Measurements from ENCODE around the gene FANCC. TPM values are rescaled to one million over a fixed set of nuclear protein-coding genes. Genes with fewer than 3 reads are reported as not detected.

Gene FANCC
- total and polyA plus RNA-seq, 2 of the 13 experiments (the other 11 are each of a cell fraction or from before 2014, with no cell fraction given), result 7.4 to 8.6 TPM

- Histone ChIP-seq H4K20me1 (ENCODE audit: insufficient read depth, low read length) (no peaks in the 10 kb centered on the region), H3K79me2 (ENCODE audit: insufficient read depth, low read length) (peaks cover 42% of the 10 kb centered on the region), H3K9ac (ENCODE audit: insufficient read depth, low read depth, low read length) (peak overlapping the region; percentile 70; the same call in 1 of the 2 replicates), H3K27me3 (ENCODE audit: control insufficient read depth in 1 of 2, insufficient read depth in 2 of 2, low read length in 2 of 2) (no peaks in the 10 kb centered on the region), H3K4me1 (ENCODE audit: insufficient read depth, low read length) (peaks cover 54% of the 10 kb centered on the region), H3K4me2 (ENCODE audit: low read depth, low read length) (peak overlapping the region; percentile 69), H2AFZ (ENCODE audit: low read length) (no peak overlapping the region), H3K36me3 (replicated peaks in 1 of 2; ENCODE audit: control insufficient read depth in 1 of 2, insufficient read depth in 2 of 2, low read length in 2 of 2) (no peaks in the 10 kb centered on the region), H3K9me3 (ENCODE audit: low read length) (no peaks in the 10 kb centered on the region), H3K4me3 (replicated peaks in 1 of 3; ENCODE audit: insufficient read depth in 1 of 3, low read depth in 2 of 3, low read length in 3 of 3) (peak overlapping the region in 2 of 3 experiments; percentile 73 to 85; a peak in 3 of 6 replicates), H3K27ac (ENCODE audit: extremely low read length, insufficient read depth, low read length) (peak overlapping the region; percentile 100)
- CTCF ChIA-PET (ENCODE audit: low intra/inter-chr PET ratio, low total read pairs), result no interaction called here
- intact Hi-C loops (cut with micrococcal nuclease; ENCODE audit: unreplicated experiment), result loop anchor here (5.0 kb wide), 2 partner anchors 33 to 197 kb away; no protein-coding TSS in a partner anchor
- ATAC-seq, result no peak
- peak; percentile 24 for DNase-seq (ENCODE audit: low spot score)
- 53% methylated on average over 11 of the region's 12 CpGs for whole genome bisulfite sequencing (ENCODE audit: low lambda C conversion rate)
- in situ Hi-C loops (cut with HindIII; ENCODE audit: extremely low pct_ligation_motif_present, low pct_unique_long_range_greater_than_20kb), result no loop called here
- no TSS peak for BruUV-seq (replicated peaks)
- POLR2A ChIA-PET, result no interaction called here
- no peak for FAIRE-seq
- no peak for TF ChIP-seq GRHL1 (CRISPR knock-in tag; conservative IDR thresholded peaks at IDR 0.05)
- TF ChIP-seq PITX1 (CRISPR knock-in tag; IDR thresholded peaks at IDR 0.05), result peak; percentile 33; the same call in 1 of the 2 replicates
- TF ChIP-seq BRCA1 (CRISPR knock-in tag; IDR thresholded peaks at IDR 0.05), result no peak
- TF ChIP-seq ZEB1 (IDR thresholded peaks at IDR 0.05; ENCODE audit: insufficient replicate concordance, low read depth), result no peak
- no peak for TF ChIP-seq ZNF724P (CRISPR knock-in tag; IDR thresholded peaks at IDR 0.05; ENCODE audit: borderline replicate concordance)
- TF ChIP-seq SOX6 (IDR thresholded peaks at IDR 0.05), result no peak
- TF ChIP-seq SOX6 (CRISPR knock-in tag; IDR thresholded peaks at IDR 0.05), result 0 out of 2 replicates have a peak, but pooled peaks have one; percentile 34
- no peak for TF ChIP-seq ZNF317 (CRISPR knock-in tag; IDR thresholded peaks at IDR 0.05)
- 0 out of 2 replicates have a peak, but pooled peaks have one; percentile 30 for TF ChIP-seq ADNP (CRISPR knock-in tag; IDR thresholded peaks at IDR 0.05)
- 0 out of 2 replicates have a peak, but pooled peaks have one; percentile 24 for TF ChIP-seq ZSCAN25 (CRISPR knock-in tag; IDR thresholded peaks at IDR 0.05)
- no peak for TF ChIP-seq ZNF598 (CRISPR knock-in tag; IDR thresholded peaks at IDR 0.05; ENCODE audit: borderline replicate concordance)
- TF ChIP-seq AHDC1 (CRISPR knock-in tag; IDR thresholded peaks at IDR 0.05; ENCODE audit: borderline replicate concordance), result no peak
- TF ChIP-seq, protein P1, sequence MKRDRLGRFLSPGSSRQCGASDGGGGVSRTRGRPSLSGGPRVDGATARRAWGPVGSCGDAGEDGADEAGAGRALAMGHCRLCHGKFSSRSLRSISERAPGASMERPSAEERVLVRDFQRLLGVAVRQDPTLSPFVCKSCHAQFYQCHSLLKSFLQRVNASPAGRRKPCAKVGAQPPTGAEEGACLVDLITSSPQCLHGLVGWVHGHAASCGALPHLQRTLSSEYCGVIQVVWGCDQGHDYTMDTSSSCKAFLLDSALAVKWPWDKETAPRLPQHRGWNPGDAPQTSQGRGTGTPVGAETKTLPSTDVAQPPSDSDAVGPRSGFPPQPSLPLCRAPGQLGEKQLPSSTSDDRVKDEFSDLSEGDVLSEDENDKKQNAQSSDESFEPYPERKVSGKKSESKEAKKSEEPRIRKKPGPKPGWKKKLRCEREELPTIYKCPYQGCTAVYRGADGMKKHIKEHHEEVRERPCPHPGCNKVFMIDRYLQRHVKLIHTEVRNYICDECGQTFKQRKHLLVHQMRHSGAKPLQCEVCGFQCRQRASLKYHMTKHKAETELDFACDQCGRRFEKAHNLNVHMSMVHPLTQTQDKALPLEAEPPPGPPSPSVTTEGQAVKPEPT (CRISPR knock-in tag; IDR thresholded peaks at IDR 0.05; ENCODE audit: low read depth), result no peak
- TF ChIP-seq MIER3 (CRISPR knock-in tag; IDR thresholded peaks at IDR 0.05; ENCODE audit: borderline replicate concordance), result no peak
- TF ChIP-seq, protein P2, sequence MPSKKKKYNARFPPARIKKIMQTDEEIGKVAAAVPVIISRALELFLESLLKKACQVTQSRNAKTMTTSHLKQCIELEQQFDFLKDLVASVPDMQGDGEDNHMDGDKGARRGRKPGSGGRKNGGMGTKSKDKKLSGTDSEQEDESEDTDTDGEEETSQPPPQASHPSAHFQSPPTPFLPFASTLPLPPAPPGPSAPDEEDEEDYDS (CRISPR knock-in tag; IDR thresholded peaks at IDR 0.05), result no peak
Measured at GRCh38 chr9:95315108-95315746, 2.3 kb downstream of the FANCC start.
